NCI-H82 (cell line): ENCODE data around the gene HEMK1.
A peak's percentile ranks its signal among the peaks of the same experiment; 100 is the strongest.

Source experiments
- DNase-seq: peaks from one replicate; lab custom pipeline; 2025; lab: John Stamatoyannopoulos, UW

HEMK1 gene

GRCh38 chr3:50612970-50613846 is 43.9 kb downstream of the HEMK1 start:
- DNase-seq = no peak

GRCh38 chr3:50615190-50615589 is 45.9 kb downstream of the HEMK1 start:
- DNase-seq = no peak

- DNase-seq = peak; percentile 90
Observed at GRCh38 chr3:50616003-50616769, 46.9 kb downstream of the HEMK1 start.

GRCh38 chr3:50616770-50617095 is 47.4 kb downstream of the HEMK1 start:
- peak; percentile 93 for DNase-seq

GRCh38 chr3:50617096-50617791 is 47.9 kb downstream of the HEMK1 start, which contains the start of gene MAPKAPK3:
TSS of gene MAPKAPK3 (plus strand) at chr3:50617151. CDS start at chr3:50617566, 415 bp downstream.
- DNase-seq = peak; percentile 58

GRCh38 chr3:50617911-50618481 is 48.7 kb downstream of the HEMK1 start:
- no peak for DNase-seq

GRCh38 chr3:50620420-50620819 is 51.1 kb downstream of the HEMK1 start:
- no peak for DNase-seq

- DNase-seq = no peak
Observed at GRCh38 chr3:50620820-50621219, 51.5 kb downstream of the HEMK1 start.

GRCh38 chr3:50622881-50623280 is 53.6 kb downstream of the HEMK1 start:
- no peak for DNase-seq

- DNase-seq = no peak
Observed at GRCh38 chr3:50623840-50624474, 54.6 kb downstream of the HEMK1 start.

GRCh38 chr3:50624634-50625033 is 55.3 kb downstream of the HEMK1 start:
- no peak for DNase-seq

GRCh38 chr3:50625231-50626182 is 56.2 kb downstream of the HEMK1 start:
- peak; percentile 91 for DNase-seq

GRCh38 chr3:50626401-50626800 is 57.1 kb downstream of the HEMK1 start:
- no peak for DNase-seq

GRCh38 chr3:50627407-50628051 is 58.2 kb downstream of the HEMK1 start:
- peak; percentile 56 for DNase-seq

GRCh38 chr3:50628601-50629000 is 59.3 kb downstream of the HEMK1 start:
- no peak for DNase-seq

- no peak for DNase-seq
Observed at GRCh38 chr3:50630394-50630793, 61.1 kb downstream of the HEMK1 start.

GRCh38 chr3:50630877-50631276 is 61.6 kb downstream of the HEMK1 start:
- DNase-seq = no peak

GRCh38 chr3:50632450-50632849 is 63.1 kb downstream of the HEMK1 start:
- no peak for DNase-seq

GRCh38 chr3:50633230-50633790 is 64.0 kb downstream of the HEMK1 start:
- no peak for DNase-seq

GRCh38 chr3:50635066-50635465 is 65.7 kb downstream of the HEMK1 start:
- no peak for DNase-seq
